Articular chondrocyte of knee joint (primary cell): Measurements from ENCODE around the gene CACNG3. TPM values are rescaled to one million over a fixed set of nuclear protein-coding genes. Genes with fewer than 3 reads are reported as not detected.

Experiments
- small RNA-seq: library from RNA; depleted of rRNA; stranded (forward); fragments of <200 nt; gene quantifications from one replicate; pipeline ENCODE3, GENCODE V24; 2012
- total RNA-seq: library from RNA; depleted of rRNA; stranded (reverse); fragments of >200 nt; gene quantifications from 2 replicates; pipeline ENCODE4 v1.2.3, GENCODE V29; 2012

Gene CACNG3
- not detected in 2 replicates for total RNA-seq

DNA sequence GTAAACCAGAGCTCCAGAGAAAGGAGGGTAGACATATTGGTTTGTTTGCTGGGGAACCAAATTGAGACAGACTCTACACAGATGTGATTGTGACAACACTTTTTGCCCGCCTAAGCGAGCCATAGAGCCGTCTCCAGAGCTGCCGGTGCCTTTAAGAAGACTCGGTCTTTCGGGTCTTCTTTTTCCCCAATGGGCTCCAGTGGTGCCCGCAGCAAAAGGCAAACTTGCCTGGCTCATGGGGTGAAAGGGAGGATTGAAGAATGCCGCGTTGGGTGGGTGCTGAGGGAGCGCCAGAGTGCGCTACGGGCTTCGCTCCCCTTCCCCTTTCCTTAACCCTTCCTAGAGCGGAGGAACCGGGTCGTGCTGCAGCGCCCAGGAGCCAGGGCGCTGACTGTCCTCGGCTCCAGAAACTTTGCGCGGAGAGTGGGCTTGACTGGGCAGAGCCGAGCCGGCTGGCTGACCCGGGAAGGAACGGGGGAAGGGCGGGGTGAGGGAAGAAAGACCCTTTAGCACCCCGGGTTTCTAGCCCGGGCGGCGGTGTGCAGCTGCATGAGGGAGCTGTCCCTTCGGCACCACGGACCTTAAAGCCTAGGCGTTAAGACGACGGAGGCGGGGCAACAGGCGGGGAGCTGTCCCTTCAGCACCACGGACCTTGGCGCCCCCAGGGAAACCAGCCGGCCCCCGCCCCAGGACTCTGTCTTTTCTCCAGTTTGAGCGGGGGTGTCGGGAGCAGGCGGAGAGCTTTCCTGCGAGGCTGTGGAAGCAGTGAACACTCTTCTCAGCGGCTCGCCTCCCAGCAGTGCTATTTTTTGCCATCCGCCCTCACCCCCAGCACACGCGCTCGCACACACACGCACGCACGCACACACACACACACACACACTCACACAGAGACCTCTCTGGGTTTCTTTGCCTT, at the start of gene CACNG3:
Gene CACNG3 (plus strand): TSS at position 880 of the 916 bp plus-strand sequence. CDS start 420 bp downstream, outside the sequence.

Small RNA genes within 50 kb of the gene (small RNA-seq; reads per million reads assigned to genes)
- gene RF00408, result not detected
- not detected for gene RNU7-24P
